ENCODE measurements around the gene GLP2R.

GRCh38 chr17:9922012-9922848, 96.5 kb downstream of the GLP2R start:
- TF ChIP-seq CTCF (IDR thresholded peaks at IDR 0.05) (no peak), POLR2AphosphoS5 (IDR thresholded peaks at IDR 0.05; ENCODE audit: low read depth, low read length) (no peak), SIN3A (IDR thresholded peaks at IDR 0.05; ENCODE audit: borderline replicate concordance, insufficient read depth, low read depth, low read length) (no peak), REST (IDR thresholded peaks at IDR 0.05; ENCODE audit: insufficient read depth in 1 of 2, low read depth in 2 of 2, low read length in 1 of 2) (no peak), TCF7L2 (IDR thresholded peaks at IDR 0.05; ENCODE audit: low read depth, low read length) (no peak)

All from Panc1 (cell line).